K562 (cell line): ENCODE measurements around the gene MAP4K1. TPM values are rescaled to one million over a fixed set of nuclear protein-coding genes. Genes with fewer than 3 reads are reported as not detected.

ENCODE experiments used
- CREM ChIP-seq: IDR thresholded peaks from 2 replicates; pipeline ENCODE4 v1.6.1; 2014; ENCODE audit warnings: antibody characterized with exemption, low read depth
- EP300 ChIP-seq: IDR thresholded peaks from 2 replicates; pipeline ENCODE4 v1.6.1; 2012; ENCODE audit warnings: low read length, improper control_type of control experiment
- HDAC2 ChIP-seq: fragments of 450-650 bp; IDR thresholded peaks from 2 replicates; pipeline ENCODE4 v1.6.1; 2016; ENCODE audit warnings: mild to moderate bottlenecking
- ILF3 ChIP-seq: fragments of 450-650 bp; IDR thresholded peaks from 2 replicates; pipeline ENCODE4 v1.6.1; 2018; ENCODE audit warnings: antibody characterized with exemption, mild to moderate bottlenecking, moderate library complexity, borderline replicate concordance
- JUNB ChIP-seq: fragments of 450-650 bp; formaldehyde crosslinking; conservative IDR thresholded peaks from 2 replicates; pipeline ENCODE4 v1.4.0; 2020; ENCODE audit warnings: mild to moderate bottlenecking
- KAT2B ChIP-seq: IDR thresholded peaks from one replicate; pipeline ENCODE4 v1.6.1; 2012; ENCODE audit warnings: low read depth, mild to moderate bottlenecking, control low read depth, inconsistent platforms, low read length, moderate library complexity
- MTF1 ChIP-seq: fragments of 250-450 bp; sonication (Bioruptor Pico); IDR thresholded peaks from 2 replicates; pipeline ENCODE4 v1.9.0; 2021; ENCODE audit warnings: moderate library complexity, mild to moderate bottlenecking, inconsistent platforms, borderline replicate concordance
- NFIC ChIP-seq: fragments of 450-650 bp; IDR thresholded peaks from 2 replicates; pipeline ENCODE4 v1.6.1; 2017; ENCODE audit warnings: mild to moderate bottlenecking, inconsistent platforms
- NFXL1 ChIP-seq: fragments of 450-650 bp; formaldehyde crosslinking; IDR thresholded peaks from 2 replicates; pipeline ENCODE4 v1.4.0; 2021; ENCODE audit warnings: mild to moderate bottlenecking
- PTRF ChIP-seq: fragments of 450-650 bp; IDR thresholded peaks from 2 replicates; pipeline ENCODE4 v1.6.1; 2016; ENCODE audit warnings: mild to moderate bottlenecking, missing genetic modification characterization, missing compliant biosample characterization
- RFX5 ChIP-seq: IDR thresholded peaks from 2 replicates; pipeline ENCODE4 v1.6.1; 2011; ENCODE audit warnings: low read depth, mild to moderate bottlenecking, improper control_type of control experiment, low read length
- polyA plus RNA-seq, 8 experiments: library from polyadenylated mRNA; depleted of rRNA in 4 of 8; stranded (reverse) in 5 of 8; unstranded in 3 of 8; fragments of >200 nt; fragmentation: Nextera tagmentation in 2 of 8; fragmentation: Illumina TruSeq in 1 of 8; extraction: Ambion mirVana in 2 of 8; extraction: Trizol in 1 of 8; gene quantifications; 2 replicates each; pipeline versions ENCODE4 v1.2.1 to v1.2.3, GENCODE V29; 2011 to 2014; ENCODE audit warnings: inconsistent platforms in 1 of 8, missing spikeins in 1 of 8
- total RNA-seq, 7 experiments: library from RNA; depleted of rRNA in 6 of 7; stranded (reverse); fragments of >200 nt in 6 of 7; fragmentation: Illumina TruSeq in 2 of 7; extraction: Trizol in 2 of 7; gene quantifications; 2 replicates each; pipeline versions ENCODE4 v1.2.1 to v1.2.3, GENCODE V29; 2011 to 2021; ENCODE audit warnings: low replicate concordance in 1 of 7
- TF ChIP-seq, protein P1 (sequence below): fragments of 450-650 bp; IDR thresholded peaks from 2 replicates; pipeline ENCODE4 v1.6.1; 2017; ENCODE audit warnings: antibody characterized with exemption
- TF ChIP-seq, protein P2 (sequence below): fragments of 250-450 bp; sonication (Bioruptor Pico); IDR thresholded peaks from 2 replicates; pipeline ENCODE4 v1.4.0; 2020; ENCODE audit warnings: borderline replicate concordance
- TF ChIP-seq, protein P3 (sequence below): fragments of 450-650 bp; conservative IDR thresholded peaks from 2 replicates; pipeline ENCODE4 v1.6.1; 2016; ENCODE audit warnings: missing genetic modification characterization, low read depth, mild to moderate bottlenecking, missing compliant biosample characterization, moderate library complexity
- TF ChIP-seq, protein P4 (sequence below): fragments of 250-450 bp; sonication (Bioruptor Pico); IDR thresholded peaks from 2 replicates; pipeline ENCODE4 v1.5.0; 2021
- TF ChIP-seq, protein P5 (sequence below): sonication (generic); formaldehyde crosslinking; IDR thresholded peaks from 2 replicates; pipeline ENCODE4 v1.8.1; 2022; ENCODE audit warnings: missing genetic modification reagents
- TF ChIP-seq, protein P6 (sequence below), 2 experiments: IDR thresholded peaks; 2 replicates each; pipeline ENCODE4 v1.6.1; 2012; ENCODE audit warnings: improper control_type of control experiment in 2 of 2, low read depth in 2 of 2, low read length in 2 of 2, borderline replicate concordance in 1 of 2

The MAP4K1 gene
- total and polyA plus RNA-seq, 9 of the 15 experiments (the other 6 are each of a cell fraction or from before 2014, with no cell fraction given), result 0.14 to 3.2 (median 0.73) TPM; not detected in 1

DNA sequence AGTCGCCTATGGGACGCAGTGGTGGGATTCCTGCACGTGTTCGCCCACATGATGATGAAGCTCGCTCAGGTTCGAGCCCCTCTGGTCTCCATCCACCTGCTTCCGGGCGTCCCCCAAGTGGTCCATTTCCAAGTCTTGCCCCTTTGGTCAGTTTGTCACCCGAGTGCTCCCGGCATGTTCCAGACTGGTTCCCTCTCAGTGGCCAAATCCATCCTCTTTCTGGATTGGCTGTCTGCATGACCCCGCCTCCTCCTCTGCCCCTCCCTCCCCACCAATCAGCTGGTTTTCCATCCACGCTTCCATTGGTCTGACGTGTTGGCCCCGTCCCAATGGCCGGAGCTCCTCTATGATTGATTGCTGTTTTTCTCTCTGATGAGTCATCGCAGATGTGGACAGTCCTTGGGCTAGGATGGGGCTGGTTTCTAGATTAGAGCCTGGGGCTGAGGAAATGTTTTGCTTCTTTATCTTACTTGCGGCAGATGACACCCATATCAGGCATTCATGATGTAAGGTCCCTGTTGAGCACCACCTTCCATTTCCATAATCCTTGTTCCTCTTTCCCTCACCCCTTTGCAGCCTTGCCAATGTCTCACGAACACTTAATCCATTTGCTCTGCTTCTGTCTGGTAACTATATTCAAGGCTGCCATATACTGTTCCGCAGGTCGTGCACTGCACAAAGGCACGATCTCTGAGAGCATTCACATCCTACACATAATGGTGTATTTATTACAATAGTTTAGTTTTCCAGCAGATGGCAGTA lies 73.8 kb downstream of the MAP4K1 start (continued):
- TF ChIP-seq, protein P1, sequence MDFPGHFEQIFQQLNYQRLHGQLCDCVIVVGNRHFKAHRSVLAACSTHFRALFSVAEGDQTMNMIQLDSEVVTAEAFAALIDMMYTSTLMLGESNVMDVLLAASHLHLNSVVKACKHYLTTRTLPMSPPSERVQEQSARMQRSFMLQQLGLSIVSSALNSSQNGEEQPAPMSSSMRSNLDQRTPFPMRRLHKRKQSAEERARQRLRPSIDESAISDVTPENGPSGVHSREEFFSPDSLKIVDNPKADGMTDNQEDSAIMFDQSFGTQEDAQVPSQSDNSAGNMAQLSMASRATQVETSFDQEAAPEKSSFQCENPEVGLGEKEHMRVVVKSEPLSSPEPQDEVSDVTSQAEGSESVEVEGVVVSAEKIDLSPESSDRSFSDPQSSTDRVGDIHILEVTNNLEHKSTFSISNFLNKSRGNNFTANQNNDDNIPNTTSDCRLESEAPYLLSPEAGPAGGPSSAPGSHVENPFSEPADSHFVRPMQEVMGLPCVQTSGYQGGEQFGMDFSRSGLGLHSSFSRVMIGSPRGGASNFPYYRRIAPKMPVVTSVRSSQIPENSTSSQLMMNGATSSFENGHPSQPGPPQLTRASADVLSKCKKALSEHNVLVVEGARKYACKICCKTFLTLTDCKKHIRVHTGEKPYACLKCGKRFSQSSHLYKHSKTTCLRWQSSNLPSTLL, result no peak
- TF ChIP-seq, protein P2, sequence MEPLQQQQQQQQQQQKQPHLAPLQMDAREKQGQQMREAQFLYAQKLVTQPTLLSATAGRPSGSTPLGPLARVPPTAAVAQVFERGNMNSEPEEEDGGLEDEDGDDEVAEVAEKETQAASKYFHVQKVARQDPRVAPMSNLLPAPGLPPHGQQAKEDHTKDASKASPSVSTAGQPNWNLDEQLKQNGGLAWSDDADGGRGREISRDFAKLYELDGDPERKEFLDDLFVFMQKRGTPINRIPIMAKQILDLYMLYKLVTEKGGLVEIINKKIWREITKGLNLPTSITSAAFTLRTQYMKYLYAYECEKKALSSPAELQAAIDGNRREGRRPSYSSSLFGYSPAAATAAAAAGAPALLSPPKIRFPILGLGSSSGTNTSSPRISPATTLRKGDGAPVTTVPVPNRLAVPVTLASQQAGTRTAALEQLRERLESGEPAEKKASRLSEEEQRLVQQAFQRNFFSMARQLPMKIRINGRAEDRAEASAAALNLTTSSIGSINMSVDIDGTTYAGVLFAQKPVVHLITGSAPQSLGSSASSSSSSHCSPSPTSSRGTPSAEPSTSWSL (CRISPR knock-in tag), result no peak
- TF ChIP-seq, protein P3, sequence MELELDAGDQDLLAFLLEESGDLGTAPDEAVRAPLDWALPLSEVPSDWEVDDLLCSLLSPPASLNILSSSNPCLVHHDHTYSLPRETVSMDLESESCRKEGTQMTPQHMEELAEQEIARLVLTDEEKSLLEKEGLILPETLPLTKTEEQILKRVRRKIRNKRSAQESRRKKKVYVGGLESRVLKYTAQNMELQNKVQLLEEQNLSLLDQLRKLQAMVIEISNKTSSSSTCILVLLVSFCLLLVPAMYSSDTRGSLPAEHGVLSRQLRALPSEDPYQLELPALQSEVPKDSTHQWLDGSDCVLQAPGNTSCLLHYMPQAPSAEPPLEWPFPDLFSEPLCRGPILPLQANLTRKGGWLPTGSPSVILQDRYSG (tag), result no peak
- TF ChIP-seq, protein P4, sequence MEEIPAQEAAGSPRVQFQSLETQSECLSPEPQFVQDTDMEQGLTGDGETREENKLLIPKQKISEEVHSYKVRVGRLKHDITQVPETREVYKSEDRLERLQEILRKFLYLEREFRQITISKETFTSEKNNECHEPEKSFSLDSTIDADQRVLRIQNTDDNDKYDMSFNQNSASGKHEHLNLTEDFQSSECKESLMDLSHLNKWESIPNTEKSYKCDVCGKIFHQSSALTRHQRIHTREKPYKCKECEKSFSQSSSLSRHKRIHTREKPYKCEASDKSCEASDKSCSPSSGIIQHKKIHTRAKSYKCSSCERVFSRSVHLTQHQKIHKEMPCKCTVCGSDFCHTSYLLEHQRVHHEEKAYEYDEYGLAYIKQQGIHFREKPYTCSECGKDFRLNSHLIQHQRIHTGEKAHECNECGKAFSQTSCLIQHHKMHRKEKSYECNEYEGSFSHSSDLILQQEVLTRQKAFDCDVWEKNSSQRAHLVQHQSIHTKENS (CRISPR knock-in tag), result no peak
- TF ChIP-seq ILF3, result no peak
- TF ChIP-seq, protein P5, sequence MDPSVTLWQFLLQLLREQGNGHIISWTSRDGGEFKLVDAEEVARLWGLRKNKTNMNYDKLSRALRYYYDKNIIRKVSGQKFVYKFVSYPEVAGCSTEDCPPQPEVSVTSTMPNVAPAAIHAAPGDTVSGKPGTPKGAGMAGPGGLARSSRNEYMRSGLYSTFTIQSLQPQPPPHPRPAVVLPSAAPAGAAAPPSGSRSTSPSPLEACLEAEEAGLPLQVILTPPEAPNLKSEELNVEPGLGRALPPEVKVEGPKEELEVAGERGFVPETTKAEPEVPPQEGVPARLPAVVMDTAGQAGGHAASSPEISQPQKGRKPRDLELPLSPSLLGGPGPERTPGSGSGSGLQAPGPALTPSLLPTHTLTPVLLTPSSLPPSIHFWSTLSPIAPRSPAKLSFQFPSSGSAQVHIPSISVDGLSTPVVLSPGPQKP (CRISPR knock-in tag), result no peak
- no peak for TF ChIP-seq KAT2B
- TF ChIP-seq CREM, result peak; percentile 84
- peak; percentile 90 for TF ChIP-seq EP300
- no peak for TF ChIP-seq MTF1 (CRISPR knock-in tag)
- no peak; the same call in 1 of the 2 replicates for TF ChIP-seq RFX5
- peak; percentile 99 for TF ChIP-seq JUNB (CRISPR knock-in tag)
- TF ChIP-seq HDAC2, result peak; percentile 95
- peak; percentile 96 for TF ChIP-seq NFIC
- no peak for TF ChIP-seq PTRF (tag)
- no peak for TF ChIP-seq NFXL1 (CRISPR knock-in tag)
- TF ChIP-seq, protein P6, sequence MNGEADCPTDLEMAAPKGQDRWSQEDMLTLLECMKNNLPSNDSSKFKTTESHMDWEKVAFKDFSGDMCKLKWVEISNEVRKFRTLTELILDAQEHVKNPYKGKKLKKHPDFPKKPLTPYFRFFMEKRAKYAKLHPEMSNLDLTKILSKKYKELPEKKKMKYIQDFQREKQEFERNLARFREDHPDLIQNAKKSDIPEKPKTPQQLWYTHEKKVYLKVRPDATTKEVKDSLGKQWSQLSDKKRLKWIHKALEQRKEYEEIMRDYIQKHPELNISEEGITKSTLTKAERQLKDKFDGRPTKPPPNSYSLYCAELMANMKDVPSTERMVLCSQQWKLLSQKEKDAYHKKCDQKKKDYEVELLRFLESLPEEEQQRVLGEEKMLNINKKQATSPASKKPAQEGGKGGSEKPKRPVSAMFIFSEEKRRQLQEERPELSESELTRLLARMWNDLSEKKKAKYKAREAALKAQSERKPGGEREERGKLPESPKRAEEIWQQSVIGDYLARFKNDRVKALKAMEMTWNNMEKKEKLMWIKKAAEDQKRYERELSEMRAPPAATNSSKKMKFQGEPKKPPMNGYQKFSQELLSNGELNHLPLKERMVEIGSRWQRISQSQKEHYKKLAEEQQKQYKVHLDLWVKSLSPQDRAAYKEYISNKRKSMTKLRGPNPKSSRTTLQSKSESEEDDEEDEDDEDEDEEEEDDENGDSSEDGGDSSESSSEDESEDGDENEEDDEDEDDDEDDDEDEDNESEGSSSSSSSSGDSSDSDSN (IDR thresholded peaks at IDR 0.05; ENCODE audit: borderline replicate concordance in 1 of 2, low read depth in 2 of 2, low read length in 2 of 2), result 0 out of 4 replicates have a peak, but pooled peaks of 1 of the 2 experiments have one; percentile 41
